Type B pancreatic cell (in vitro differentiated cells): ENCODE results near the gene ITGBL1. TPM values are rescaled to one million over a fixed set of nuclear protein-coding genes. Genes with fewer than 3 reads are reported as not detected.
A peak's percentile ranks its signal among the peaks of the same experiment; 100 is the strongest.

Experiments
- DNase-seq: peaks from one replicate; pipeline ENCODE4 v3.0.0; 2021; ENCODE audit warnings: mixed read lengths; ENCODE audit not compliant: unreplicated experiment; ENCODE audit errors: extremely low spot score
- H3K27ac Mint-ChIP-seq: 2 replicates; pipeline ENCODE4 v1.8.0; 2021; ENCODE audit warnings: mild to moderate bottlenecking, mixed read lengths
- H3K27me3 Mint-ChIP-seq: 2 replicates; pipeline ENCODE4 v1.8.0; 2021; ENCODE audit warnings: mixed read lengths
- H3K36me3 Mint-ChIP-seq: 2 replicates; pipeline ENCODE4 v1.8.0; 2021; ENCODE audit warnings: mixed read lengths
- H3K4me1 Mint-ChIP-seq: one replicate; pipeline ENCODE4 v1.8.0; 2021; ENCODE audit warnings: mixed read lengths; ENCODE audit not compliant: unreplicated experiment
- H3K4me3 Mint-ChIP-seq: 2 replicates; pipeline ENCODE4 v1.8.0; 2021; ENCODE audit warnings: mild to moderate bottlenecking, mixed read lengths
- H3K9me3 Mint-ChIP-seq: 2 replicates; pipeline ENCODE4 v1.8.0; 2021; ENCODE audit warnings: mixed read lengths
- total RNA-seq: library from RNA; stranded (reverse); gene quantifications from 2 replicates; pipeline ENCODE4 v1.2.1, GENCODE V29; 2021; ENCODE audit warnings: low replicate concordance
- TF ChIP-seq, protein P1 (sequence below): fragments of 200-600 bp; sonication (generic); conservative IDR thresholded peaks from 2 replicates; pipeline ENCODE4 v1.5.0; 2021; ENCODE audit warnings: antibody characterized with exemption, mild to moderate bottlenecking

Gene ITGBL1
- total RNA-seq, 1 donor from 2014 or later = 0.14 TPM

GRCh38 chr13:101415358-101416174 lies 36.9 kb upstream of the ITGBL1 start:
- no peaks in the 10 kb centered on the region for H3K4me1 Mint-ChIP-seq
- no peaks in the 10 kb centered on the region for H3K9me3 Mint-ChIP-seq
- peak overlapping the region; percentile 80 for H3K4me3 Mint-ChIP-seq
- TF ChIP-seq, protein P1, sequence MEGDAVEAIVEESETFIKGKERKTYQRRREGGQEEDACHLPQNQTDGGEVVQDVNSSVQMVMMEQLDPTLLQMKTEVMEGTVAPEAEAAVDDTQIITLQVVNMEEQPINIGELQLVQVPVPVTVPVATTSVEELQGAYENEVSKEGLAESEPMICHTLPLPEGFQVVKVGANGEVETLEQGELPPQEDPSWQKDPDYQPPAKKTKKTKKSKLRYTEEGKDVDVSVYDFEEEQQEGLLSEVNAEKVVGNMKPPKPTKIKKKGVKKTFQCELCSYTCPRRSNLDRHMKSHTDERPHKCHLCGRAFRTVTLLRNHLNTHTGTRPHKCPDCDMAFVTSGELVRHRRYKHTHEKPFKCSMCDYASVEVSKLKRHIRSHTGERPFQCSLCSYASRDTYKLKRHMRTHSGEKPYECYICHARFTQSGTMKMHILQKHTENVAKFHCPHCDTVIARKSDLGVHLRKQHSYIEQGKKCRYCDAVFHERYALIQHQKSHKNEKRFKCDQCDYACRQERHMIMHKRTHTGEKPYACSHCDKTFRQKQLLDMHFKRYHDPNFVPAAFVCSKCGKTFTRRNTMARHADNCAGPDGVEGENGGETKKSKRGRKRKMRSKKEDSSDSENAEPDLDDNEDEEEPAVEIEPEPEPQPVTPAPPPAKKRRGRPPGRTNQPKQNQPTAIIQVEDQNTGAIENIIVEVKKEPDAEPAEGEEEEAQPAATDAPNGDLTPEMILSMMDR = no peak
- H3K27ac Mint-ChIP-seq = no peak overlapping the region
- DNase-seq = no peak
- H3K27me3 Mint-ChIP-seq = peaks cover 54% of the 10 kb centered on the region
- H3K36me3 Mint-ChIP-seq = no peaks in the 10 kb centered on the region

DNA sequence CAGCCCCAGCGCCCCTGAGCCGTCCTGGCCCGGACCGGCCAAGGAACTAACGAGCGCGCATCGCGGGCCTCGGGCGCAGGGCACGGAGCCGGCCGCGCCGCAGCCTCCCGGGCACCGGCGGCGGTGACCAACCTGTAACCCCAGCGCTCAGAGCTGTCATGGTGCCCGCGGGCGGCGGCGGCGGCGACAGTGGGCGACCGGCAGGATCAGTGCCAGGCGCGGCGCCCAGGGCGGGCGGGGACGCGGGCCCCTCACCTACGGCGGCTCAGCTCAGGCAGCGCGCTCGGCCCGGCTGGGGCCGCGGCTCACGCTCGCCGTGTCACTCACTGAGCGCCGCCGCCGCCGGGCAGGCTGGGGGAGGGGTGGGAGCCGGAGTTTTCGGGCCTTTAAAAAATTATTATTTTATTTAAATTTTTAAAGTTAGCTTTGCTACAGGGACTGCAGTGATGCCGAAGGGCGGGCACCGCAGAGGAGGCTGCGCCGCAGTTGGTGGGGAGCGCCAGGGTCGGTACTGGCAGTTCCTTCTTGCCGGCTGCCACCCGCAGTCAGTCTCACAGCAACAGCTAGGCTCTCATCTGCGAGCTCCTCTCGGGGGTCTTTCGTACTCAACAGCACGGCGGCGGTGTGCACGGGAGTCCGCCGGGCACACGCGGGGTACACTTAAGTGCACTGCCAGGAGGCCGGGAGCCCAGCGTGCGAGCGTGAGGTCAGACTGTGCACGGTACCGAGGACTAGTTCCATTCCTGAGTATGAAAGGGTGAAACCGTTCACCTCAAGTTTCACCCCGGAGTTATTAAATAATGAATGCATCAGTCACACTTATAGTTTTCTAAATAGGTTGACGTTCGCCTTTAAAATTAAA lies 36.1 kb upstream of the ITGBL1 start, which contains the start of gene NALCN:
Gene NALCN (minus strand): TSS at position 328 of the 862 bp plus-strand sequence. CDS start 17,382 bp downstream, outside the sequence.
- TF ChIP-seq, protein P1 = no peak
- H3K27ac Mint-ChIP-seq = no peak within 1 kb of the TSS

DNA sequence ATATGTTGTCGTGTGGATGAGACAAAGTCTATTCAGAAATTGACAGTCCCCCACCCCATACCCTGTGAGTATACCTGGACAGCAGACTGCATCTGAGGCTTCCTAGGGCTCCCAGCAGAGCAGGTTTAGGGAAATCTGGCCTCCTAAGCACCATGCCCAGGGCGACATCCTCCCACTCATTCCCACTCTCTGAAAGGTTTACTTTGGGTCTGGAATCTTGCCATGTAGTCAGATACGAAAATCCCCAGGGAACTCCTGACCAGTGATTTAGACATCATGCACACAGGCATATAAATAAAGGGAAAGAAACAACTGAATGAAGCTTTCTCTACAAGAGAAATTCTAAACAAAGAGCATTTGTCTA lies 35.5 kb upstream of the ITGBL1 start:
- no peaks in the 10 kb centered on the region for H3K36me3 Mint-ChIP-seq
- no peaks in the 10 kb centered on the region for H3K4me1 Mint-ChIP-seq
- peaks cover 52% of the 10 kb centered on the region for H3K27me3 Mint-ChIP-seq
- H3K4me3 Mint-ChIP-seq = peak overlapping the region; percentile 88
- DNase-seq = no peak
- TF ChIP-seq, protein P1 = no peak
- no peak overlapping the region for H3K27ac Mint-ChIP-seq
- no peaks in the 10 kb centered on the region for H3K9me3 Mint-ChIP-seq

More for the DNA sequence above, 36.1 kb upstream of the ITGBL1 start, which contains the start of gene NALCN:
- peak; percentile 73 for DNase-seq
- Mint-ChIP-seq H3K27me3 (peaks cover 53% of the 10 kb centered on the region), H3K36me3 (no peaks in the 10 kb centered on the region), H3K4me1 (no peaks in the 10 kb centered on the region), H3K9me3 (no peaks in the 10 kb centered on the region), H3K4me3 (peak within 1 kb of the TSS; percentile 88)

GRCh38 chr13:101417501-101417900 lies 35.0 kb upstream of the ITGBL1 start:
- Mint-ChIP-seq H3K4me3 (no peak overlapping the region), H3K4me1 (no peaks in the 10 kb centered on the region), H3K27ac (no peak overlapping the region), H3K27me3 (peaks cover 47% of the 10 kb centered on the region), H3K36me3 (no peaks in the 10 kb centered on the region), H3K9me3 (no peaks in the 10 kb centered on the region)
- TF ChIP-seq, protein P1 = no peak
- DNase-seq = no peak

GRCh38 chr13:101423872-101424271 lies 28.6 kb upstream of the ITGBL1 start:
- H3K4me3 Mint-ChIP-seq = no peak overlapping the region
- TF ChIP-seq, protein P1 = no peak
- H3K36me3 Mint-ChIP-seq = no peaks in the 10 kb centered on the region
- no peak overlapping the region for H3K27ac Mint-ChIP-seq
- no peak for DNase-seq
- no peaks in the 10 kb centered on the region for H3K9me3 Mint-ChIP-seq
- H3K27me3 Mint-ChIP-seq = peaks cover 11% of the 10 kb centered on the region
- H3K4me1 Mint-ChIP-seq = peaks cover 4% of the 10 kb centered on the region
